Measurements from ENCODE around the gene METTL21A.

GRCh38 chr2:207640160-207640559 is 15.0 kb upstream of the METTL21A start:
- TF ChIP-seq ZFX (IDR thresholded peaks at IDR 0.05; ENCODE audit: borderline replicate concordance): no peak
- TF ChIP-seq, protein P1, sequence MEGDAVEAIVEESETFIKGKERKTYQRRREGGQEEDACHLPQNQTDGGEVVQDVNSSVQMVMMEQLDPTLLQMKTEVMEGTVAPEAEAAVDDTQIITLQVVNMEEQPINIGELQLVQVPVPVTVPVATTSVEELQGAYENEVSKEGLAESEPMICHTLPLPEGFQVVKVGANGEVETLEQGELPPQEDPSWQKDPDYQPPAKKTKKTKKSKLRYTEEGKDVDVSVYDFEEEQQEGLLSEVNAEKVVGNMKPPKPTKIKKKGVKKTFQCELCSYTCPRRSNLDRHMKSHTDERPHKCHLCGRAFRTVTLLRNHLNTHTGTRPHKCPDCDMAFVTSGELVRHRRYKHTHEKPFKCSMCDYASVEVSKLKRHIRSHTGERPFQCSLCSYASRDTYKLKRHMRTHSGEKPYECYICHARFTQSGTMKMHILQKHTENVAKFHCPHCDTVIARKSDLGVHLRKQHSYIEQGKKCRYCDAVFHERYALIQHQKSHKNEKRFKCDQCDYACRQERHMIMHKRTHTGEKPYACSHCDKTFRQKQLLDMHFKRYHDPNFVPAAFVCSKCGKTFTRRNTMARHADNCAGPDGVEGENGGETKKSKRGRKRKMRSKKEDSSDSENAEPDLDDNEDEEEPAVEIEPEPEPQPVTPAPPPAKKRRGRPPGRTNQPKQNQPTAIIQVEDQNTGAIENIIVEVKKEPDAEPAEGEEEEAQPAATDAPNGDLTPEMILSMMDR (IDR thresholded peaks at IDR 0.05): no peak
